H9 (cell line): ENCODE measurements around the gene GRID1. TPM values are rescaled to one million over a fixed set of nuclear protein-coding genes. Genes with fewer than 3 reads are reported as not detected.

Experiments
- DNase-seq: peaks from one replicate; pipeline ENCODE4 v3.0.0-alpha.2; 2017
- H2AFZ ChIP-seq: one replicate; pipeline ENCODE4 v1.6.1; 2013; ENCODE audit warnings: mild to moderate bottlenecking, low read length, control low read depth, moderate library complexity
- H2AK5ac ChIP-seq: 2 replicates; pipeline ENCODE4 v1.6.1; 2013; ENCODE audit warnings: low read length, control low read depth, mixed read lengths; ENCODE audit not compliant: insufficient read length
- H2BK120ac ChIP-seq: one replicate; pipeline ENCODE4 v1.6.1; 2013; ENCODE audit warnings: low read depth, mild to moderate bottlenecking, low read length, control low read depth, inconsistent platforms; ENCODE audit not compliant: poor library complexity, severe bottlenecking
- H2BK12ac ChIP-seq: 2 replicates; pipeline ENCODE4 v1.6.1; 2013; ENCODE audit warnings: low read length, control low read depth, mixed read lengths, low read depth; ENCODE audit not compliant: insufficient read length
- H2BK15ac ChIP-seq: 2 replicates; pipeline ENCODE4 v1.6.1; 2013; ENCODE audit warnings: low read depth, low read length, control low read depth
- H2BK20ac ChIP-seq: one replicate; pipeline ENCODE4 v1.6.1; 2013; ENCODE audit warnings: low read depth, mild to moderate bottlenecking, low read length, control low read depth, inconsistent platforms; ENCODE audit not compliant: poor library complexity, severe bottlenecking
- H2BK5ac ChIP-seq: 2 replicates; pipeline ENCODE4 v1.6.1; 2013; ENCODE audit warnings: low read length, control low read depth, mixed read lengths; ENCODE audit not compliant: insufficient read length
- H3K14ac ChIP-seq: 2 replicates; pipeline ENCODE4 v1.6.1; 2013; ENCODE audit warnings: low read length, control low read depth; ENCODE audit not compliant: insufficient read depth
- H3K18ac ChIP-seq: 2 replicates; pipeline ENCODE4 v1.6.1; 2013; ENCODE audit warnings: low read depth, mild to moderate bottlenecking, mixed read lengths, low read length, control low read depth; ENCODE audit not compliant: insufficient read length
- H3K23ac ChIP-seq: 2 replicates; pipeline ENCODE4 v1.6.1; 2013; ENCODE audit warnings: low read length, control low read depth, mixed read lengths, low read depth; ENCODE audit not compliant: insufficient read length
- H3K23me2 ChIP-seq: 2 replicates; pipeline ENCODE4 v1.6.1; 2013; ENCODE audit warnings: low read depth, mild to moderate bottlenecking, mixed read lengths, low read length, control low read depth; ENCODE audit not compliant: insufficient read length, poor library complexity, severe bottlenecking
- H3K27ac ChIP-seq: 2 replicates; pipeline ENCODE4 v1.5.1; 2013; ENCODE audit warnings: low read length, control low read depth, mixed read lengths, low read depth; ENCODE audit not compliant: insufficient read length
- H3K27me3 ChIP-seq: 2 replicates; pipeline ENCODE4 v1.6.1; 2013; ENCODE audit warnings: low read length, control low read depth, inconsistent platforms; ENCODE audit not compliant: insufficient read depth
- H3K4ac ChIP-seq: 2 replicates; pipeline ENCODE4 v1.6.1; 2013; ENCODE audit warnings: low read depth, mild to moderate bottlenecking, control low read depth, inconsistent platforms, low read length, moderate library complexity
- H3K4me1 ChIP-seq: 2 replicates; pipeline ENCODE4 v1.6.1; 2013; ENCODE audit warnings: low read length, control low read depth, inconsistent platforms; ENCODE audit not compliant: insufficient read depth
- H3K4me2 ChIP-seq: 2 replicates; pipeline ENCODE4 v1.6.1; 2013; ENCODE audit warnings: low read length, control low read depth, mixed read lengths; ENCODE audit not compliant: insufficient read length, insufficient read depth
- H3K56ac ChIP-seq: 2 replicates; pipeline ENCODE4 v1.6.1; 2013; ENCODE audit warnings: low read depth, mild to moderate bottlenecking, mixed read lengths, low read length, control low read depth; ENCODE audit not compliant: insufficient read length
- H3K79me1 ChIP-seq: 2 replicates; pipeline ENCODE4 v1.6.1; 2013; ENCODE audit warnings: low read depth, mild to moderate bottlenecking, moderate library complexity, low read length, control low read depth, inconsistent platforms; ENCODE audit not compliant: insufficient read depth, poor library complexity, severe bottlenecking
- H3K79me2 ChIP-seq: 2 replicates; pipeline ENCODE4 v1.6.1; 2013; ENCODE audit warnings: low read length, control low read depth, inconsistent platforms; ENCODE audit not compliant: insufficient read depth
- H3K9ac ChIP-seq: 2 replicates; pipeline ENCODE4 v1.6.1; 2013; ENCODE audit warnings: low read length, control low read depth, mixed read lengths; ENCODE audit not compliant: insufficient read length; ENCODE audit errors: extremely low read depth
- H3K9me3 ChIP-seq: one replicate; pipeline ENCODE4 v1.6.1; 2013; ENCODE audit warnings: low read depth, low read length, inconsistent platforms; ENCODE audit not compliant: control insufficient read depth
- H3T11ph ChIP-seq: one replicate; pipeline ENCODE4 v1.6.1; 2013; ENCODE audit warnings: mild to moderate bottlenecking, low read length, control low read depth, inconsistent platforms
- H4K20me1 ChIP-seq: one replicate; pipeline ENCODE4 v1.6.1; 2013; ENCODE audit not compliant: control insufficient read depth, insufficient read length, insufficient read depth
- H4K5ac ChIP-seq: 2 replicates; pipeline ENCODE4 v1.6.1; 2013; ENCODE audit warnings: low read depth, mild to moderate bottlenecking, mixed read lengths, low read length, control low read depth; ENCODE audit not compliant: insufficient read length
- H4K8ac ChIP-seq: replicated peaks from 2 replicates; pipeline ENCODE4 v1.6.1; 2013; ENCODE audit warnings: low read length, control low read depth, mixed read lengths, low read depth; ENCODE audit not compliant: insufficient read length
- H4K91ac ChIP-seq: 2 replicates; pipeline ENCODE4 v1.6.1; 2013; ENCODE audit warnings: low read depth, mild to moderate bottlenecking, moderate library complexity, mixed read lengths, low read length, control low read depth; ENCODE audit not compliant: insufficient read length
- H3K27ac Mint-ChIP-seq, 3 experiments: 2 replicates in 2 of 3; 3 replicates in 1 of 3; pipeline ENCODE4 v1.8.0; 2020 to 2021; ENCODE audit warnings: mixed read lengths in 3 of 3, mild to moderate bottlenecking in 1 of 3, moderate library complexity in 1 of 3
- H3K27me3 Mint-ChIP-seq: 2 replicates; pipeline ENCODE4 v1.8.0; 2021; ENCODE audit warnings: low read depth, mild to moderate bottlenecking, moderate library complexity, mixed read lengths
- H3K36me3 Mint-ChIP-seq, 3 experiments: 2 replicates in 2 of 3; 3 replicates in 1 of 3; pipeline ENCODE4 v1.8.0; 2020 to 2021; ENCODE audit warnings: low read depth in 3 of 3, mixed read lengths in 3 of 3; ENCODE audit not compliant: insufficient read depth in 1 of 3
- H3K4me1 Mint-ChIP-seq, 2 experiments: 2 replicates each; pipeline ENCODE4 v1.8.0; 2020; ENCODE audit warnings: mixed read lengths in 2 of 2
- H3K4me3 Mint-ChIP-seq, 2 experiments: 2 replicates in 1 of 2; 3 replicates in 1 of 2; pipeline ENCODE4 v1.8.0; 2020 to 2021; ENCODE audit warnings: mild to moderate bottlenecking in 2 of 2, mixed read lengths in 2 of 2, moderate library complexity in 1 of 2
- H3K9me3 Mint-ChIP-seq, 2 experiments: 2 replicates in 1 of 2; 3 replicates in 1 of 2; pipeline ENCODE4 v1.8.0; 2020; ENCODE audit warnings: mild to moderate bottlenecking in 2 of 2, mixed read lengths in 2 of 2, moderate library complexity in 1 of 2
- WGBS: extraction: QIAGEN DNeasy Blood & Tissue Kit; methylation state at CpG from one replicate; pipeline ENCODE4 v1.1.7; 2013; ENCODE audit warnings: missing lambda C conversion rate, low lambda C conversion rate, mixed read lengths; ENCODE audit not compliant: insufficient read length; ENCODE audit errors: extremely low coverage; 5-methylcytosine and 5-hydroxymethylcytosine counted together
- total RNA-seq: library from RNA; stranded (reverse); gene quantifications from 2 replicates; pipeline ENCODE4 v1.2.1, GENCODE V29; 2021
- TF ChIP-seq, protein P1 (sequence below): fragments of 200-600 bp; sonication (generic); conservative IDR thresholded peaks from 3 replicates; pipeline ENCODE4 v1.8.0; 2021; ENCODE audit warnings: antibody characterized with exemption, mild to moderate bottlenecking

GRID1 gene
- total RNA-seq, 1 experiment from 2014 or later = 0.35 TPM

DNA sequence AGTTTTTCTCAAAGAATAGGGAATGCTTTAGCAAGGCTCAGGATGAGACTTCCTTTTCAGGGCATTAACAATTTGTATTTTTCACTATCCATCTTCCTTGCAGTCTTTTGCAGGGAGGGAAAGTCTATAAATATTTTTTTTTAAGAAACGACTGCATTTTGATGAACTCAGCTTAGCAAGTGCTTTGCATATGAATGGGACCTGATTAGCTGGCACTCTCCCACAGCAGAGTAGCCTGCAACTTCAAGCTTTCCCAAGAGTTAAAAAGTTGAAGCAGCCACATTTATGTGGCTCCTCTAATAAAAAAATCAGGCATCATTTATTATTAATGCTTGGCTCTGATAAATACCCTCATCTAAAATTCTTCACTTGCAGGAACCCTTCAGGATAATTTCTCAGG, 134.0 kb downstream of the GRID1 start:
- no peaks in the 10 kb centered on the region for H3K79me2 ChIP-seq
- no peak overlapping the region for H3K18ac ChIP-seq
- no peak for DNase-seq
- H3K9me3 Mint-ChIP-seq = peaks cover 7 to 12% of the 10 kb centered on the region in 2 experiments
- H3K4me2 ChIP-seq = no peak overlapping the region
- H3K4me1 ChIP-seq = peaks cover 11% of the 10 kb centered on the region; the same call in 1 of the 2 replicates
- peaks cover 33 to 34% of the 10 kb centered on the region in 2 experiments for H3K4me1 Mint-ChIP-seq
- no peak overlapping the region for H3T11ph ChIP-seq
- no peak overlapping the region for H3K27ac ChIP-seq
- peaks cover 7 to 13% (median 9%) of the 10 kb centered on the region in 3 experiments for H3K36me3 Mint-ChIP-seq
- H2BK5ac ChIP-seq = no peak overlapping the region
- peak overlapping the region in 1 of 2 experiments; percentile 12; a peak in 1 of 5 replicates for H3K4me3 Mint-ChIP-seq
- WGBS = no CpG with 5 or more reads among the region's 1 CpG
- TF ChIP-seq, protein P1, sequence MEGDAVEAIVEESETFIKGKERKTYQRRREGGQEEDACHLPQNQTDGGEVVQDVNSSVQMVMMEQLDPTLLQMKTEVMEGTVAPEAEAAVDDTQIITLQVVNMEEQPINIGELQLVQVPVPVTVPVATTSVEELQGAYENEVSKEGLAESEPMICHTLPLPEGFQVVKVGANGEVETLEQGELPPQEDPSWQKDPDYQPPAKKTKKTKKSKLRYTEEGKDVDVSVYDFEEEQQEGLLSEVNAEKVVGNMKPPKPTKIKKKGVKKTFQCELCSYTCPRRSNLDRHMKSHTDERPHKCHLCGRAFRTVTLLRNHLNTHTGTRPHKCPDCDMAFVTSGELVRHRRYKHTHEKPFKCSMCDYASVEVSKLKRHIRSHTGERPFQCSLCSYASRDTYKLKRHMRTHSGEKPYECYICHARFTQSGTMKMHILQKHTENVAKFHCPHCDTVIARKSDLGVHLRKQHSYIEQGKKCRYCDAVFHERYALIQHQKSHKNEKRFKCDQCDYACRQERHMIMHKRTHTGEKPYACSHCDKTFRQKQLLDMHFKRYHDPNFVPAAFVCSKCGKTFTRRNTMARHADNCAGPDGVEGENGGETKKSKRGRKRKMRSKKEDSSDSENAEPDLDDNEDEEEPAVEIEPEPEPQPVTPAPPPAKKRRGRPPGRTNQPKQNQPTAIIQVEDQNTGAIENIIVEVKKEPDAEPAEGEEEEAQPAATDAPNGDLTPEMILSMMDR = no peak
- no peaks in the 10 kb centered on the region for H3K27me3 ChIP-seq
- H3K23ac ChIP-seq = no peak overlapping the region
- H3K27ac Mint-ChIP-seq = 0 out of 7 replicates have a peak overlapping the region, but pooled peaks of 1 of the 3 experiments have one; percentile 59
- H2BK12ac ChIP-seq = no peak overlapping the region
- H3K9ac ChIP-seq = no peak overlapping the region
- no peaks in the 10 kb centered on the region for H4K20me1 ChIP-seq
- H2BK20ac ChIP-seq = no peak overlapping the region
- no peak overlapping the region for H3K4ac ChIP-seq
- no peak overlapping the region for H4K8ac ChIP-seq
- H2BK120ac ChIP-seq = no peak overlapping the region
- H4K91ac ChIP-seq = no peak overlapping the region
- H3K23me2 ChIP-seq = no peaks in the 10 kb centered on the region
- peaks cover under 1% of the 10 kb centered on the region for H3K27me3 Mint-ChIP-seq
- no peak overlapping the region for H2AK5ac ChIP-seq
- no peaks in the 10 kb centered on the region for H3K9me3 ChIP-seq
- no peak overlapping the region for H3K14ac ChIP-seq
- no peak overlapping the region for H4K5ac ChIP-seq
- H2BK15ac ChIP-seq = no peak overlapping the region
- H3K56ac ChIP-seq = no peak overlapping the region
- no peak overlapping the region for H2AFZ ChIP-seq
- H3K79me1 ChIP-seq = no peaks in the 10 kb centered on the region
